Measurements from ENCODE around the gene HOMER1. TPM values are rescaled to one million over a fixed set of nuclear protein-coding genes. Genes with fewer than 3 reads are reported as not detected.

HOMER1 gene
- total and polyA plus RNA-seq, 9 of the 15 experiments (the other 6 are each of a cell fraction or from before 2014, with no cell fraction given) = 6.3 to 39.9 (median 9.9) TPM

DNA sequence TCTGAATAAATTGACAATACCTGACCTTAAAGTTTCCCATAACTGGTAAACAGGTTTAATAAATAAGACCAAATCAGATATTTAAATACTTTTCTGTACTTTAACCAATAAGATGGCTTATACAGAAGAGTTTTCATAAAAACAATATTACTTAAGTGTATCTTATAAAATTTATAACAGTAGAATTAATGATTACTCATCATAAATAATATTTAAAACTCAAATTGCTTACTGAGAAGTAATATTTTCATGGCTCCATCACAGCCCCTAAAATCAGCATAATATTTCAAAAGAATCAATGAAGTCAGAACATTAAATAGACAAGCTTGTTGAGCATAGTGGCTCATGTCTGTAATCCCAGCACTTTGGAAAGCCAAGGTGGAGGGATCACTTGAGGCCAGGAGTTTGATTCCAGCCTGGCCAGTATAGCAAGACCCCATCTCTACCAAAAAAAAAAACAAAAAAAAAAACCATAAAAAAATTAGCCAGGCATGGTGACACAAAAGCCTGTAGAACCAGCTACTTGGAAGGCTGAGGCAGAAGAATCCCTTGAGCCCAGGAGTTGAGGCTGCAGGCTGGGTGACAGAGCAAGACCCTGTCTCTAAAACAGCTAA is 23.5 kb downstream of the HOMER1 start (continued):
- TF ChIP-seq BRF1 (IDR thresholded peaks at IDR 0.05; ENCODE audit: borderline replicate concordance, extremely low read depth, insufficient read length) (no peak), NUFIP1 (IDR thresholded peaks at IDR 0.05; ENCODE audit: partially characterized antibody) (no peak), SP2 (IDR thresholded peaks at IDR 0.05; ENCODE audit: extremely low read depth, low read depth, low read length, poor library complexity, severe bottlenecking) (no peak), ZNF239 (CRISPR knock-in tag; IDR thresholded peaks at IDR 0.05) (no peak), TBP (optimal IDR thresholded peaks at IDR 0.05; ENCODE audit: low read depth, low read length) (no peak), MYBL2 (IDR thresholded peaks at IDR 0.05; ENCODE audit: low read depth) (no peak), MYBL2 (CRISPR knock-in tag; IDR thresholded peaks at IDR 0.05; ENCODE audit: borderline replicate concordance) (no peak), NFATC3 (IDR thresholded peaks at IDR 0.05) (no peak), ZNF121 (CRISPR knock-in tag; conservative IDR thresholded peaks at IDR 0.05) (peak; percentile 70), CSDE1 (IDR thresholded peaks at IDR 0.05) (no peak), EGR1 (conservative IDR thresholded peaks at IDR 0.05) (no peak), MAFF (IDR thresholded peaks at IDR 0.05; ENCODE audit: low read length) (peak; percentile 23; the same call in 1 of the 2 replicates), ZNF668 (CRISPR knock-in tag; IDR thresholded peaks at IDR 0.05) (no peak), ARID2 (IDR thresholded peaks at IDR 0.05) (no peak)
- TF ChIP-seq, protein P1, sequence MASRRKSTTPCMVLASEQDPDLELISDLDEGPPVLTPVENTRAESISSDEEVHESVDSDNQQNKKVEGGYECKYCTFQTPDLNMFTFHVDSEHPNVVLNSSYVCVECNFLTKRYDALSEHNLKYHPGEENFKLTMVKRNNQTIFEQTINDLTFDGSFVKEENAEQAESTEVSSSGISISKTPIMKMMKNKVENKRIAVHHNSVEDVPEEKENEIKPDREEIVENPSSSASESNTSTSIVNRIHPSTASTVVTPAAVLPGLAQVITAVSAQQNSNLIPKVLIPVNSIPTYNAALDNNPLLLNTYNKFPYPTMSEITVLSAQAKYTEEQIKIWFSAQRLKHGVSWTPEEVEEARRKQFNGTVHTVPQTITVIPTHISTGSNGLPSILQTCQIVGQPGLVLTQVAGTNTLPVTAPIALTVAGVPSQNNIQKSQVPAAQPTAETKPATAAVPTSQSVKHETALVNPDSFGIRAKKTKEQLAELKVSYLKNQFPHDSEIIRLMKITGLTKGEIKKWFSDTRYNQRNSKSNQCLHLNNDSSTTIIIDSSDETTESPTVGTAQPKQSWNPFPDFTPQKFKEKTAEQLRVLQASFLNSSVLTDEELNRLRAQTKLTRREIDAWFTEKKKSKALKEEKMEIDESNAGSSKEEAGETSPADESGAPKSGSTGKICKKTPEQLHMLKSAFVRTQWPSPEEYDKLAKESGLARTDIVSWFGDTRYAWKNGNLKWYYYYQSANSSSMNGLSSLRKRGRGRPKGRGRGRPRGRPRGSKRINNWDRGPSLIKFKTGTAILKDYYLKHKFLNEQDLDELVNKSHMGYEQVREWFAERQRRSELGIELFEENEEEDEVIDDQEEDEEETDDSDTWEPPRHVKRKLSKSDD (conservative IDR thresholded peaks at IDR 0.05; ENCODE audit: low read length) = no peak
- TF ChIP-seq, protein P2, sequence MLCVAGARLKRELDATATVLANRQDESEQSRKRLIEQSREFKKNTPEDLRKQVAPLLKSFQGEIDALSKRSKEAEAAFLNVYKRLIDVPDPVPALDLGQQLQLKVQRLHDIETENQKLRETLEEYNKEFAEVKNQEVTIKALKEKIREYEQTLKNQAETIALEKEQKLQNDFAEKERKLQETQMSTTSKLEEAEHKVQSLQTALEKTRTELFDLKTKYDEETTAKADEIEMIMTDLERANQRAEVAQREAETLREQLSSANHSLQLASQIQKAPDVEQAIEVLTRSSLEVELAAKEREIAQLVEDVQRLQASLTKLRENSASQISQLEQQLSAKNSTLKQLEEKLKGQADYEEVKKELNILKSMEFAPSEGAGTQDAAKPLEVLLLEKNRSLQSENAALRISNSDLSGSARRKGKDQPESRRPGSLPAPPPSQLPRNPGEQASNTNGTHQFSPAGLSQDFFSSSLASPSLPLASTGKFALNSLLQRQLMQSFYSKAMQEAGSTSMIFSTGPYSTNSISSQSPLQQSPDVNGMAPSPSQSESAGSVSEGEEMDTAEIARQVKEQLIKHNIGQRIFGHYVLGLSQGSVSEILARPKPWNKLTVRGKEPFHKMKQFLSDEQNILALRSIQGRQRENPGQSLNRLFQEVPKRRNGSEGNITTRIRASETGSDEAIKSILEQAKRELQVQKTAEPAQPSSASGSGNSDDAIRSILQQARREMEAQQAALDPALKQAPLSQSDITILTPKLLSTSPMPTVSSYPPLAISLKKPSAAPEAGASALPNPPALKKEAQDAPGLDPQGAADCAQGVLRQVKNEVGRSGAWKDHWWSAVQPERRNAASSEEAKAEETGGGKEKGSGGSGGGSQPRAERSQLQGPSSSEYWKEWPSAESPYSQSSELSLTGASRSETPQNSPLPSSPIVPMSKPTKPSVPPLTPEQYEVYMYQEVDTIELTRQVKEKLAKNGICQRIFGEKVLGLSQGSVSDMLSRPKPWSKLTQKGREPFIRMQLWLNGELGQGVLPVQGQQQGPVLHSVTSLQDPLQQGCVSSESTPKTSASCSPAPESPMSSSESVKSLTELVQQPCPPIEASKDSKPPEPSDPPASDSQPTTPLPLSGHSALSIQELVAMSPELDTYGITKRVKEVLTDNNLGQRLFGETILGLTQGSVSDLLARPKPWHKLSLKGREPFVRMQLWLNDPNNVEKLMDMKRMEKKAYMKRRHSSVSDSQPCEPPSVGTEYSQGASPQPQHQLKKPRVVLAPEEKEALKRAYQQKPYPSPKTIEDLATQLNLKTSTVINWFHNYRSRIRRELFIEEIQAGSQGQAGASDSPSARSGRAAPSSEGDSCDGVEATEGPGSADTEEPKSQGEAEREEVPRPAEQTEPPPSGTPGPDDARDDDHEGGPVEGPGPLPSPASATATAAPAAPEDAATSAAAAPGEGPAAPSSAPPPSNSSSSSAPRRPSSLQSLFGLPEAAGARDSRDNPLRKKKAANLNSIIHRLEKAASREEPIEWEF (CRISPR knock-in tag; IDR thresholded peaks at IDR 0.05) = no peak
- TF ChIP-seq, protein P3, sequence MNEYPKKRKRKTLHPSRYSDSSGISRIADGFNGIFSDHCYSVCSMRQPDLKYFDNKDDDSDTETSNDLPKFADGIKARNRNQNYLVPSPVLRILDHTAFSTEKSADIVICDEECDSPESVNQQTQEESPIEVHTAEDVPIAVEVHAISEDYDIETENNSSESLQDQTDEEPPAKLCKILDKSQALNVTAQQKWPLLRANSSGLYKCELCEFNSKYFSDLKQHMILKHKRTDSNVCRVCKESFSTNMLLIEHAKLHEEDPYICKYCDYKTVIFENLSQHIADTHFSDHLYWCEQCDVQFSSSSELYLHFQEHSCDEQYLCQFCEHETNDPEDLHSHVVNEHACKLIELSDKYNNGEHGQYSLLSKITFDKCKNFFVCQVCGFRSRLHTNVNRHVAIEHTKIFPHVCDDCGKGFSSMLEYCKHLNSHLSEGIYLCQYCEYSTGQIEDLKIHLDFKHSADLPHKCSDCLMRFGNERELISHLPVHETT (CRISPR knock-in tag; conservative IDR thresholded peaks at IDR 0.05 in 1 of 2, IDR thresholded peaks at IDR 0.05 in 1 of 2) = no peak
